GM12801 (cell line): Measurements from ENCODE around the gene WNT5B.

Experiments
- TF ChIP-seq, protein P1 (sequence below): IDR thresholded peaks from one replicate; pipeline ENCODE4 v1.5.1; 2011; ENCODE audit warnings: control low read depth; ENCODE audit not compliant: insufficient read length; ENCODE audit errors: extremely low read depth

WNT5B gene

DNA sequence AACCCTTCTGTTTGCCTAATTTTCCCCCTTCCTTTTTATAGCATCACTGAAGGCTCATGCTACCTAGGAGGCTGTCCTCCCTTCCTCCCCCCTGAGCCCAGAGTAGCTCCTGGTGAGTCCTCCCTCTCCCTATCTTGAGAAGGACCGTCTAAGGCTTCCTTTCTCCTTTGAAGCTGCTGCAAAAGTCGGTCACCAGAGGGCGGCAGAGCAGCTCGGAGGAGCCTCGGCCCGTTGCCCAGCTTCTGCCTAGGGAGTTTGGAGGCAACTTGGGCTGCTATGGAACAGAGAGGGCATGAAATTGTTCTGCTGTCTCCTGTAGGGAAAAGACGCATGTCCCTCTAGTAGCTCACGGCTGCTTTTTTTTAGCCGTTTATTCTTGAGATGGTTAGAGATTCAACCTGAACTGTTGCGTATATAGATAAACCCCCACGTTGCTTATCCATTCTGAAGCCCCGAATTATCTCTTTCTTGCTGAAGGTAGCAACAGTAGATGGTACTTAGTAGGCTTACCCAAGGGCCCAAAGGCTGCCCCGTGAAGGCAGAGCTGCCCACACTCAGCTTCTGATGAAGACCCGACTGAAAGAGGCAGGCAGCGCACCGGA, 5.7 kb downstream of the WNT5B start:
- TF ChIP-seq, protein P1, sequence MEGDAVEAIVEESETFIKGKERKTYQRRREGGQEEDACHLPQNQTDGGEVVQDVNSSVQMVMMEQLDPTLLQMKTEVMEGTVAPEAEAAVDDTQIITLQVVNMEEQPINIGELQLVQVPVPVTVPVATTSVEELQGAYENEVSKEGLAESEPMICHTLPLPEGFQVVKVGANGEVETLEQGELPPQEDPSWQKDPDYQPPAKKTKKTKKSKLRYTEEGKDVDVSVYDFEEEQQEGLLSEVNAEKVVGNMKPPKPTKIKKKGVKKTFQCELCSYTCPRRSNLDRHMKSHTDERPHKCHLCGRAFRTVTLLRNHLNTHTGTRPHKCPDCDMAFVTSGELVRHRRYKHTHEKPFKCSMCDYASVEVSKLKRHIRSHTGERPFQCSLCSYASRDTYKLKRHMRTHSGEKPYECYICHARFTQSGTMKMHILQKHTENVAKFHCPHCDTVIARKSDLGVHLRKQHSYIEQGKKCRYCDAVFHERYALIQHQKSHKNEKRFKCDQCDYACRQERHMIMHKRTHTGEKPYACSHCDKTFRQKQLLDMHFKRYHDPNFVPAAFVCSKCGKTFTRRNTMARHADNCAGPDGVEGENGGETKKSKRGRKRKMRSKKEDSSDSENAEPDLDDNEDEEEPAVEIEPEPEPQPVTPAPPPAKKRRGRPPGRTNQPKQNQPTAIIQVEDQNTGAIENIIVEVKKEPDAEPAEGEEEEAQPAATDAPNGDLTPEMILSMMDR, result no peak

DNA sequence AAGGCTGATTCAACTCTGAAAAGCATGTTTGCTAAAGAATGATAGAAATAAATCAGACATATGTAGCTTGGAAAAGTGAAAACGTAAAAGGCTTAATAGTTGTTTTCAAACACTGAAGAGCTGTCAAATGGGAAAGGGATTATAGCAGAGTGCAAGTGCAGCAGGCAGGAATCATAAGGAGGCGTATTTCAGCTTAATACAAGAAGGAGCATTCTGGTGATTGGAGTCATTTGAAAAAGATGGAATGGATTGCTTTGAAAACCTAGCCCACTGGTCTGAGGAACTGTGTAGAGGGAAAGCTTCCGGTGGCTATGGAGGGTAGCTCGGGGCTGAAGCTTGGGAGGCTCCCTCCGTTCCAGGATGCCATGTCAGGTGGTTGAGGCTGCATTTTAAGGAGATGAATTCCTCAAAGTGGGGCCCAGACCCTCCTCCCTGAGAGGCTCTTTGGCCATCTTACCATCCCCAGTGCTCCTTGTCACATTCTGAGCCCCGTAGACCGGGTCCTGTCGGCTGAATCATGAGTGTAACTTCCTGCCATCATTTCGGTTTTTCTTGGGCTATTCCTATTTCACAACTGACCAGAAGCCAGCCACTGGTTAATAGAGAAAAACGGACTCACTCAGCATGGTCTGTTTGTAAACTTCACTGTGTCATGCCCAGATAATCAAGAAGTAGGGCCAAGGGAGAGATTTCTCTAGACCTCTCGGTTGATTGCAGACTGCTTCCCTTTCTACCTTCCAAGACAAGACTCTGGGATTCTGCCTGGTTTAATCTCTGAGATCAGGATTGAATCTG, 6.5 kb downstream of the WNT5B start:
- TF ChIP-seq, protein P1, result no peak

DNA sequence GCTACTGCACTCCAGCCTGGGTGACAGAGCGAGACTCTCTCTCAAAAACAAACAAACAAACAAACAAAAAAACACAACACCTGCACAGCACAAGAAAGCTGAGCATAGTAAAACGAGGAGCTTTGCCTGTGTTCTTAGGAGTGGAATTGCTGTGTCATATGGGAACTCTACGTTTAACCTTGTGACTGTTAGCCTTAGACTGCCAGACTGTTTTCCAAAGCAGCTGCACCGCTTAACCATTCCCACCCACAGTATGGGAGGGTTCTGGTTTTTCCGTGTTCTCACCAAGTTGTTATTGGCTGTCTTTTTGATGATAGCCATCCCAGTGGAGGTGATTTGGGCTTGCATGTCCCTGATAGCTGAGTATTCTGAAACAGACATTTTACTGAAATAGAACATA, 9.2 kb downstream of the WNT5B start:
- TF ChIP-seq, protein P1, result no peak

DNA sequence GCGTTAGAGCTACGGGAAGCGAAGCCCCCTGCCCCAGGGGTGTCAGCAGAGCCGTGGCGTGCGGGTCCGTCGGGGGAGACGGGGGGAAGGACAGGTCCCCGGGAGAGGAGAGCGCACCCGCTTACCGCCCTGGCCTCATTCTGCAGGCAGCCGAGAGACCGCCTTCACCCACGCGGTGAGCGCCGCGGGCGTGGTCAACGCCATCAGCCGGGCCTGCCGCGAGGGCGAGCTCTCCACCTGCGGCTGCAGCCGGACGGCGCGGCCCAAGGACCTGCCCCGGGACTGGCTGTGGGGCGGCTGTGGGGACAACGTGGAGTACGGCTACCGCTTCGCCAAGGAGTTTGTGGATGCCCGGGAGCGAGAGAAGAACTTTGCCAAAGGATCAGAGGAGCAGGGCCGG, 10.5 kb downstream of the WNT5B start:
- TF ChIP-seq, protein P1, result no peak

DNA sequence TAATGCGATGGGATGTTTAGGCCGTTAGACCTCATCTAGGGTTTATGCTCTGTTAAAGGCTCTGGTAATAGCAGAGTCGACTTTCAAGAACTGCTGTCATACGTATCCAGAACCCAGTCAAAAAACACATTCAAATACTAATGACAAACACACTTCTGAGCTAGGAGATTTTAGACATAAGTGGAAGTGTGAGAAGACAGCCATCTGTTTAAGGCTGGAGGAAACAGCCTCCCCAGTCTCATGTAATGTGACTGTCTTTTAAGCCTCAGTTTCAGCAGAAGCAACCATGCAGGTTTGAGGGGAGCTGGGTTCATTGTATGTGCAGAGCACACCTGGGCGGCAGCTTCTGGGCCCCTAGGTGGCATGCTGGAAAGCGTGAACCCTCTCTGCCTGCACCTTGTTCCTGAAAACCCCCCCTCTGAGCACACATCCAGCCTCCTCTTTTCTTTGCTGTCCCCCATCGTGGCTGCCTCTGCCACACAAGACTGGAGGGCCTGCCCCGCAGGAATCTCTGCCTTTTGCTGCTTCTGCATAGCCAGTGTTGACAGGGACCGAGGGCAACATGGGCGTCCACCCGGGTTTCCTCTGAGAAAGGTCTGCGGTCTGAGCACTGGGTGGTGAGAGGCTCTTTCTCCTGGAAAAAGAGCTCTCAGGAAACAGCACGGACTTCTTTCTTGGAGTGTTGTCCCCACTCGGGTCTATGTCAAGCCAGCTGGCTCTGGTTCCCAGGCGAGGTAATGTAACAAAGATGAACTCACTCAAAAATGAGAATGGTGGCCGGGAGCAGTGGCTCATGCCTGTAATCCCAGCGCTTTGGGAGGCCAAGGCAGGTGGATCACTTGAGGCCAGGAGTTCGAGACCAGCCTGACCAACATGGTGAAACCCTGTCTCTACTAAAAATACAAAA, 11.6 kb downstream of the WNT5B start:
- TF ChIP-seq, protein P1, result no peak

DNA sequence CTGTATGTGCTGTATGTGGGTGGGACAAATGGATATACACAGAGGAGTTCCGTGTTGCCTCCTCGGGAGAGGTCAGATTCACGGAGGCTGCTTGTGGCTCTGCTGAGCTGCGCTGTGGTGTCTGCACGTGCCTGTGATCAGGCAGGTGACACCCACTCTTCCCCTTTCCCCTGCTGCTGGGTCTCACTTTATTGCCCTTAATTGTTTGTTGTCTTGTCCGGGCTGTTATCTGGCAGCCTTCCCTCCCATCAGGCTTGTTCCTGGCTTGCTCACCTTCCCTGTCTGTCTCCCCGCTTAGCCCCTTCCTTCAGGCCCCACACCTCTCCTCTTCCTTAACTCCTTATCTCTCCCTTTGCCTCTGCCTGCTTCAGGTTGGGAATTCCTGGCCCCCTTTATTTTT, 13.5 kb downstream of the WNT5B start:
- TF ChIP-seq, protein P1, result no peak

DNA sequence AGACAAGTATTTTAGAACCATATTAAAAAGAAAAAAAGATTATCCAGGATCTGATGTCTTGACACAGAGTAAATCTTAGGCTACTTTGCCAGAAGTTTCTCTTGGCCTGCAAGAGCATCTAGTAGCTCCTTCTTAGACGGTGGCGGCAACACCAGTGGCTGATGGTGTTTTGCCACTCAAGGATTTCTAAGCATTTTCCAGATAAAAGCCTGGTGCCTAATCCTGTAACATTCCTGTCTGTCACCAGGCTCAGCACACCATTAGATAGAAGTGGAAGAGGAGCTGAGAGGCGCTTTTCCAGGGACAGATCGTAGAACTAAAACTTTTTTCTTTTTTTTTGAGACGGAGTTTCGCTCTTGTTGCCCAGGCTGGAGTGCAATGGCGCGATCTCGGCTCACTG, 14.0 kb downstream of the WNT5B start:
- TF ChIP-seq, protein P1, result no peak
